Trophoblast cell (in vitro differentiated cells and primary cell): ENCODE data around the gene SYTL2.
A peak's percentile ranks its signal among the peaks of the same experiment; 100 is the strongest.

Experiments
- DNase-seq, 2 donors: peaks; one replicate each; pipeline ENCODE4 v3.0.0-alpha.2; 2016
- H2AFZ ChIP-seq: 2 replicates; pipeline ENCODE4 v1.6.1; 2013; ENCODE audit warnings: low read length, moderate library complexity, mild to moderate bottlenecking; ENCODE audit not compliant: insufficient read depth, poor library complexity
- H2AK5ac ChIP-seq: 2 replicates; pipeline ENCODE4 v1.6.1; 2013; ENCODE audit warnings: mild to moderate bottlenecking, low read length
- H2BK120ac ChIP-seq: 2 replicates; pipeline ENCODE4 v1.6.1; 2013; ENCODE audit warnings: low read length, mild to moderate bottlenecking, moderate library complexity; ENCODE audit not compliant: insufficient read depth, poor library complexity
- H2BK12ac ChIP-seq: 2 replicates; pipeline ENCODE4 v1.6.1; 2013; ENCODE audit warnings: mild to moderate bottlenecking, low read length, moderate library complexity
- H2BK5ac ChIP-seq: 2 replicates; pipeline ENCODE4 v1.6.1; 2013; ENCODE audit warnings: low read length, low read depth, moderate library complexity, mild to moderate bottlenecking; ENCODE audit not compliant: poor library complexity
- H3K14ac ChIP-seq: 2 replicates; pipeline ENCODE4 v1.6.1; 2013; ENCODE audit warnings: mild to moderate bottlenecking, low read length
- H3K18ac ChIP-seq: 2 replicates; pipeline ENCODE4 v1.6.1; 2013; ENCODE audit warnings: mild to moderate bottlenecking, low read length
- H3K23ac ChIP-seq: 2 replicates; pipeline ENCODE4 v1.6.1; 2013; ENCODE audit warnings: low read length
- H3K27ac ChIP-seq: 2 replicates; pipeline ENCODE4 v1.5.1; 2013; ENCODE audit warnings: low read depth, mild to moderate bottlenecking, inconsistent platforms, low read length, moderate library complexity
- H3K27me3 ChIP-seq: 2 replicates; pipeline ENCODE4 v1.6.1; 2013; ENCODE audit warnings: inconsistent platforms, mild to moderate bottlenecking, low read length, moderate library complexity; ENCODE audit not compliant: insufficient read depth
- H3K36me3 ChIP-seq, 2 experiments: 1 replicate in 1 of 2; 2 replicates in 1 of 2; pipeline ENCODE4 v1.6.1; 2013; ENCODE audit warnings: low read length in 2 of 2, mild to moderate bottlenecking in 2 of 2, moderate library complexity in 1 of 2; ENCODE audit not compliant: insufficient read depth in 2 of 2, control insufficient read depth in 1 of 2
- H3K4ac ChIP-seq: 2 replicates; pipeline ENCODE4 v1.6.1; 2013; ENCODE audit warnings: low read depth, mild to moderate bottlenecking, low read length, moderate library complexity
- H3K4me1 ChIP-seq, 2 experiments: 1 replicate in 1 of 2; 2 replicates in 1 of 2; pipeline ENCODE4 v1.6.1; 2013; ENCODE audit warnings: low read length in 2 of 2, mild to moderate bottlenecking in 2 of 2, moderate library complexity in 1 of 2; ENCODE audit not compliant: insufficient read depth in 2 of 2, control insufficient read depth in 1 of 2
- H3K4me2 ChIP-seq: 2 replicates; pipeline ENCODE4 v1.6.1; 2013; ENCODE audit warnings: inconsistent platforms, mild to moderate bottlenecking, low read length, moderate library complexity
- H3K4me3 ChIP-seq: 2 replicates; pipeline ENCODE4 v1.5.1; 2013; ENCODE audit warnings: mild to moderate bottlenecking, low read depth, low read length, inconsistent platforms
- H3K79me1 ChIP-seq: one replicate; pipeline ENCODE4 v1.6.1; 2013; ENCODE audit warnings: low read length
- H3K79me2 ChIP-seq: 2 replicates; pipeline ENCODE4 v1.6.1; 2013; ENCODE audit warnings: low read length, mild to moderate bottlenecking; ENCODE audit not compliant: control insufficient read depth, insufficient read depth, poor library complexity
- H3K9ac ChIP-seq: 2 replicates; pipeline ENCODE4 v1.6.1; 2013; ENCODE audit warnings: mild to moderate bottlenecking, low read length
- H3K9me3 ChIP-seq: 2 replicates; pipeline ENCODE4 v1.6.1; 2013; ENCODE audit warnings: low read depth, mild to moderate bottlenecking, control low read depth, inconsistent platforms, low read length; ENCODE audit not compliant: insufficient read depth
- H4K12ac ChIP-seq: 2 replicates; pipeline ENCODE4 v1.6.1; 2013; ENCODE audit warnings: low read depth, mild to moderate bottlenecking, low read length, moderate library complexity
- H4K8ac ChIP-seq: 2 replicates; pipeline ENCODE4 v1.6.1; 2013; ENCODE audit warnings: low read depth, mild to moderate bottlenecking, low read length, moderate library complexity
- H4K91ac ChIP-seq: one replicate; pipeline ENCODE4 v1.6.1; 2013; ENCODE audit warnings: low read depth, mild to moderate bottlenecking, low read length, moderate library complexity
- WGBS: extraction: QIAGEN DNeasy Blood & Tissue Kit; methylation state at CpG from one replicate; pipeline ENCODE4 v1.1.7; 2013; ENCODE audit warnings: missing lambda C conversion rate; ENCODE audit not compliant: insufficient read length, insufficient coverage; ENCODE audit errors: extremely low coverage; 5-methylcytosine and 5-hydroxymethylcytosine counted together

The SYTL2 gene

GRCh38 chr11:85724748-85725465 lies 86.0 kb downstream of the SYTL2 start:
- no CpG with 5 or more reads among the region's 6 CpGs for WGBS
- H2AK5ac ChIP-seq: no peak overlapping the region
- no peak overlapping the region for H3K4ac ChIP-seq
- H2BK12ac ChIP-seq: peak overlapping the region; percentile 6
- H2BK5ac ChIP-seq: no peak overlapping the region
- no peak overlapping the region for H3K9ac ChIP-seq
- H2AFZ ChIP-seq: no peak overlapping the region
- H3K27me3 ChIP-seq: no peaks in the 10 kb centered on the region
- no peaks in the 10 kb centered on the region for H3K9me3 ChIP-seq
- H3K18ac ChIP-seq: no peak overlapping the region
- no peak overlapping the region for H3K23ac ChIP-seq
- H3K79me1 ChIP-seq: peaks cover 3% of the 10 kb centered on the region
- no peak overlapping the region for H4K91ac ChIP-seq
- H4K12ac ChIP-seq: no peak overlapping the region
- no peak overlapping the region for H4K8ac ChIP-seq
- no peaks in the 10 kb centered on the region for H3K79me2 ChIP-seq
- H3K4me1 ChIP-seq: peaks cover 0 to 1% of the 10 kb centered on the region in 2 experiments
- H3K14ac ChIP-seq: no peak overlapping the region
- H2BK120ac ChIP-seq: no peak overlapping the region
- no peak overlapping the region for H3K4me2 ChIP-seq
- no peaks in the 10 kb centered on the region for H3K36me3 ChIP-seq
- H3K27ac ChIP-seq: no peak overlapping the region
- no peak overlapping the region for H3K4me3 ChIP-seq
- no peak for DNase-seq

GRCh38 chr11:85723088-85723487 lies 87.9 kb downstream of the SYTL2 start:
- H2AFZ ChIP-seq: no peak overlapping the region
- no peak overlapping the region for H3K4ac ChIP-seq
- no peak overlapping the region for H3K14ac ChIP-seq
- no CpG with 5 or more reads among the region's 5 CpGs for WGBS
- H3K79me2 ChIP-seq: no peaks in the 10 kb centered on the region
- no peak overlapping the region for H3K4me3 ChIP-seq
- H3K4me2 ChIP-seq: no peak overlapping the region
- H3K18ac ChIP-seq: no peak overlapping the region
- no peaks in the 10 kb centered on the region for H3K27me3 ChIP-seq
- H2BK12ac ChIP-seq: no peak overlapping the region
- H2BK5ac ChIP-seq: no peak overlapping the region
- peaks cover 3% of the 10 kb centered on the region for H3K79me1 ChIP-seq
- no peaks in the 10 kb centered on the region for H3K9me3 ChIP-seq
- H3K4me1 ChIP-seq: peaks cover 2 to 8% of the 10 kb centered on the region in 2 experiments
- H4K8ac ChIP-seq: no peak overlapping the region
- H3K27ac ChIP-seq: no peak overlapping the region
- no peak overlapping the region for H3K9ac ChIP-seq
- no peaks in the 10 kb centered on the region for H3K36me3 ChIP-seq
- DNase-seq: no peak
- no peak overlapping the region for H3K23ac ChIP-seq
- H4K91ac ChIP-seq: no peak overlapping the region
- H4K12ac ChIP-seq: no peak overlapping the region
- no peak overlapping the region for H2AK5ac ChIP-seq
- H2BK120ac ChIP-seq: no peak overlapping the region

GRCh38 chr11:85721191-85721590 lies 89.8 kb downstream of the SYTL2 start:
- no peak overlapping the region for H3K23ac ChIP-seq
- no peak overlapping the region for H3K27ac ChIP-seq
- H3K4me1 ChIP-seq: peaks cover 2 to 8% of the 10 kb centered on the region in 2 experiments
- H3K14ac ChIP-seq: no peak overlapping the region
- H2BK5ac ChIP-seq: no peak overlapping the region
- no peak overlapping the region for H2AFZ ChIP-seq
- H2AK5ac ChIP-seq: no peak overlapping the region
- no peak overlapping the region for H3K9ac ChIP-seq
- no peak overlapping the region for H3K18ac ChIP-seq
- H3K4me2 ChIP-seq: no peak overlapping the region
- no peak overlapping the region for H4K12ac ChIP-seq
- no peak overlapping the region for H3K4ac ChIP-seq
- H2BK12ac ChIP-seq: no peak overlapping the region
- peaks cover 3% of the 10 kb centered on the region for H3K79me1 ChIP-seq
- H2BK120ac ChIP-seq: no peak overlapping the region
- H3K9me3 ChIP-seq: no peaks in the 10 kb centered on the region
- no peaks in the 10 kb centered on the region for H3K27me3 ChIP-seq
- H3K4me3 ChIP-seq: no peak overlapping the region
- no peak overlapping the region for H4K8ac ChIP-seq
- H3K79me2 ChIP-seq: no peaks in the 10 kb centered on the region
- no peaks in the 10 kb centered on the region for H3K36me3 ChIP-seq
- no peak for DNase-seq
- WGBS: no CpG with 5 or more reads among the region's 3 CpGs
- no peak overlapping the region for H4K91ac ChIP-seq

- no peak overlapping the region for H3K27ac ChIP-seq
- H4K12ac ChIP-seq: no peak overlapping the region
- WGBS: no CpG with 5 or more reads among the region's 10 CpGs
- H3K18ac ChIP-seq: no peak overlapping the region
- no peaks in the 10 kb centered on the region for H3K27me3 ChIP-seq
- no peak overlapping the region for H2AK5ac ChIP-seq
- H2AFZ ChIP-seq: no peak overlapping the region
- H3K4me3 ChIP-seq: no peak overlapping the region
- H3K9me3 ChIP-seq: no peaks in the 10 kb centered on the region
- H2BK12ac ChIP-seq: no peak overlapping the region
- no peak overlapping the region for H3K9ac ChIP-seq
- peak overlapping the region; percentile 43 for H2BK120ac ChIP-seq
- H4K8ac ChIP-seq: no peak overlapping the region
- H3K14ac ChIP-seq: no peak overlapping the region
- H3K4me2 ChIP-seq: no peak overlapping the region
- no peak overlapping the region for H4K91ac ChIP-seq
- H3K4me1 ChIP-seq: peaks cover 2 to 6% of the 10 kb centered on the region in 2 experiments
- peak; percentile 83 to 93 for DNase-seq
- no peak overlapping the region for H3K4ac ChIP-seq
- no peaks in the 10 kb centered on the region for H3K79me1 ChIP-seq
- no peaks in the 10 kb centered on the region for H3K36me3 ChIP-seq
- no peaks in the 10 kb centered on the region for H3K79me2 ChIP-seq
- H2BK5ac ChIP-seq: no peak overlapping the region
- H3K23ac ChIP-seq: no peak overlapping the region
Observed at GRCh38 chr11:85718991-85719807, 91.7 kb downstream of the SYTL2 start.
